C1 segment of cervical spinal cord (tissue), 14 donors: Measurements from ENCODE around the gene SNX30.

Source experiments
- DNase-seq, 14 donors: peaks; one replicate each; lab custom pipeline; 2025; lab: John Stamatoyannopoulos, UW

SNX30 gene

GRCh38 chr9:112751056-112751795, 666 bp downstream of the SNX30 start:
- DNase-seq, result peak in 11 of 14 donors; percentile 37 to 71 (median 62)

DNA sequence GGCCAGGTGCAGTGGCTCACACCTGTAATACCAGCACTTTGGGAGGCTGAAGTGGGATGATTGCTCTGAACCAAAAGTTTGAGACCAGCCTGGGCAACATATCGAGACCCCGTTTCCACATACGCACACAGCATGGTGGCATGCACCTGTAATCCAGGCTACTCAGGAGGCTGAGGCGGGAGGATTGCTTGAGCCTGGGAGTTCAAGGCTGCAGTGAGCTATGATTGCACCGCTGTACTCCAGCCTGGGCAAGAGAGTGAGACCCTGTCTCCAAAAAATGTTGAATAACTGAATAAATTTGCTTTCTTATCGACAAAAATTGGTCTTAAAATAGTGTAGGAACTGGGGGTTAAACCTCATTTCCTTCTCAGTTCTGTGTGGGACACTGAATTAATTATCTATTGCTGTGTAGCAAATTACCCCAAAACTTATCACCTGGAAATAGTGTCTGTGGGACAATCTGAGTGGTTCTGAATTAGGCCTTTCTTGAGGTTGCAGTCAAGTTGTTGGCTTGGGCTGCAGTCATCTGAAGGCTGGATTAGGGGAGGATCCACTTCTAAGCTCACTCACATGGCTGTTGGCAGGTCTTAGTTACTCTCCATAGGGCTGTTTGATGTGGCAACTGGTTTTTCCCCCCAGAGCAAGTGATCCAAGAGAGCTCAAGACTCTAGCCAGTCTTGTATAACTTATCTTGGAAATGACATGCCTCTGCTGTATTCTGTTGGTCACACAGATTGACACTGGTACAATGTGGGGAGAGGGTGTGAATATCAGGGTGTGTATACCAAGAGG, 2.0 kb downstream of the SNX30 start:
- no peak for DNase-seq

DNA sequence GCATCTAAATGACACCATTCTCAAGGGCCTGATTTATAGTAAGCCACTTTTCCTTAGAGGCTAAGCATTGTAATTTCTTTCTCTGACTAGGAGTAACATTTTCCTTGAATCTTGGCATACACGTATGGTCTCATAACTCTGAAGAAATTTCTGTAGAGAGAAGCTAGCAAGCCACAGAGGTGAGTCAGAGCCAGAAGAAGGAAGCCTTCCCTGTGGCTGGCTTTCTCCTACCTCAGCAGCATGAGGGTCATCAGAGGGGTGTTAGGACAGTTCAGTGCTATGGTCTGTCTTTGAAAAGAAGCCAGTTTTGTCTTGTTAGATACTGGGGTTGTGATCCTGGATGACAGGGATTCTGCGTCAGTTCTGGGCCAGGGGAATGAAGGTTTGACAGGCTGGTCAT, 3.2 kb downstream of the SNX30 start:
- no peak for DNase-seq

DNA sequence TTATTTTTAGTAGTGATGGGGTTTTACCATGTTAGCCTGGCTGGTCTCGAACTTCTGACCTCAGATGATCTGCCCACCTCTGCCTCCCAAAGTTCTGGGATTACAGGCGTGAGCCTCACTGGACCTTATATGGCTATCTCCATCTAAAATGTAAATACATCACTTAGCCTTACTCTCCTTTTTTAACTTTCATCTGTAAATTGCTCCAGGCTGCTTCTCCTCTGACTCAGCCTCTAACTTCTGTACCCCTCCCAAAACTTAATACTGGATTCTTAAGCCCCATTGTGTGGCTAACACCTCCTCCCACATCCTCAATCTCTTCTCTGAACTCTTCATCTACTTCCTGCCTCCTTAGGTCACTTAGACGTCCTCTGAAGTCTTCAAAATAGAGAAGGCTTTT, 4.0 kb downstream of the SNX30 start:
- DNase-seq, result no peak

DNA sequence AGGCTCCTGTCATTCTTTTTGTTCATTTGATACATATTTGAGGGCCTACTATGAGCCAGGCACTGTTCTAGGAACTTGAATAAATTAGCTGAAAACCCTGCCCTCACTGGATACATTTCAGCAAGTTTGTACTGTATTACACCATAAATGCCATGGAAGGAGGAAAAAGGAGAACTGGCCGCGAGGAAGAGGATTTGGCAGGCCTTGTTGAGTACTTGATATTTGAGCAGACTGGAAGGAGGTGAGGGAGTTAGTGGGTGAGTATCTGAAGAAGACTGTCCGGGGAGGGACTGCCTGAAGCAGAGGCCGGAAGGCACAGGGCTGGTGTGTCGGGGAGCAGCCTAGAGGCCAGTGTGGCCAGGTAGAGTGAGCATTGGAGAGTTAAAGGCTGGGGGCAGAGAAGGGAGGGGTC, 4.5 kb downstream of the SNX30 start:
- peak in 2 of 14 donors; percentile 14 to 29 for DNase-seq

DNA sequence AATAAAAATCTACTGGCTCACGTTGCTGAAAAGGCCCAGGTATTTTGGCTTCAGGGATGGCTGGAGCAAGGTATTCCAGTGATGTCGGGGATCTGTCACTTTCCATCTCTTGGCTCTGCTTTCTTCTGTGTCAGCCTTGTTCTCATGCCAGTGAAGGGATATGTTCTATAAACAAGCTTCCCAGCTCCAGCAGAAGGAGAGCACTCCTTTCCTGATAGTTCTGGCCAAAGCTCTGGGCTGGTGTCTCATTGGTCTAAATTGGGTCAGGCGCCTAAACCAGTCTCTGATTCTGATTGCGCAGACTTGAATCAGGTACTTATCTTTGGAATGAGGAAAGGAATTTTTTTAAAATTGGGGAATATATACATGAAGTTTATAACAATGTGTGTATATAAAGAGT, 5.1 kb downstream of the SNX30 start:
- peak in 1 of 14 donors; percentile 92 for DNase-seq

GRCh38 chr9:112757282-112757883, 6.8 kb downstream of the SNX30 start:
- DNase-seq, result peak in 1 of 14 donors; percentile 22

DNA sequence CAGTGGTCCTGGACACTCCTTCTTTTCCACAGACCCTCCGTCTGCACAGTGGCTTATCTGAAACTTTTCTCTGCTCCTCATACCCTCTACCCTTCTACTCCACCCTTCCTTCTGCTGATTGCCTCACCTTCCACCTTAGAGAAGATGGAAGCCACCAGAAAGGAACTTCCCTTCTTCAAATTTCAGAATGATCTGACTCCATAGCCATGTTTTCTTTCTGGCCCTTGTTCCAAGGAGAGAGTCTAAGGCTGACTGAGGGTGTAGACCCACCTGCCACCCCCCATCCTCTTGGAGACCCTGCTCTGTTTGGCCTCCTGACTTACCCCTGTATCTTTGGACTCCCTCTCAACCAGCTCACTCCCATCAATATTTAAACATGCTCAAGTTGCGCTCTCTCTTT, 7.4 kb downstream of the SNX30 start:
- no peak for DNase-seq

DNA sequence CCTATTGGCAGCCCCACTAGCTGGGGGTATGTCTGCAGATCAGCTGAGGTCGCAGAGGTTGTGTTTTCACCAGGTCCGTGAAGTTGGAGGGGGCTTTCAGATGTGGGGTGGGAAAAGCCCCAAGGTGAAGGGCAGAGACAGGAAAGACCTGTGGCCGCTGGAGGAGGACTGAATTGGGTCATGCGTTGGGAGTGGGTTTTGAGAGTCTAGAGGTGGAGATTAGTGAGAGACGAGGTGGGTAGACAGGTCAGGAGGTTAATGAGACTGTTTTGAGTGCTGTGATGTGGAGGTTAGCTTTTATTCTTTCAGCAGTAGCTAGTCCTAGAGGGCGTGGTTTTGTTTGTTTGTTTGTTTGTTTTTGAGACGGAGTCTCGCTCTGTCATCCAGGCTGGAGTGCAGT, 10.3 kb downstream of the SNX30 start:
- no peak for DNase-seq

DNA sequence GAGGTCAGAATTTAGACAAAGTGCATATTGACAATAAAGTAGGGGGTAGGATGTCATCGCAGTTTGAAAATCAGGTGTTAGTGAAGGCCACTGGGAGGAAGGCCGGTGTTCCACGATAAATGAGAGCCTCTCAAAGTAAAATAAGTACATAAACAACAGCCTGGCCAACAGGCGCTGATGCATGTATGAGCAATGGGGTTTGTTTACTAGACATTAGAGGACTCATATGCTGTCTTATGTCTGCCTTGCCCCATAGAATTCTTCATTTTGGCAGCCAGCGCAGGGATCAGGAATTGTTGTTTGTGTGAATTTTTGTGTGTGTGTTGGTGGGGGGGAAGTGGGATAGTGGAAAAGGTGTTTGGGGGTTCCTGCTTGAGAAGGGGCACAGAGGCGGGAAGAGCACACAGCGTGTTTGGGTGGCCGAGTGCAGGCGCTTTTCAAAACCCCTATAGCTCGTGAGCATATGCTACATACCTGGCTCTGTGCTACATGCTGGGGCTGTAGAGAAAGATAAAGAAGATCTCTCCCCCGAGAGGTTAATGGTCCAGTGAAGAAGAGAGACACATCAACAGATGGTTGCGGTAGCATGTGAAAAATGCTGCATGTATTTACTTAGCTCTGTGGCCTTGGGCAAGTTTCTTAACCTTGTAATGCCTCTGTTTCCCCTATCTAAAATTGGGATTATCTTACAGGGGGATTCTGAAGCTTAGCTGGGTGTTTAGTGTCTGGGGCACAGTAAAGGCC, 11.5 kb downstream of the SNX30 start:
- DNase-seq, result peak in 1 of 14 donors; percentile 22

- peak in 1 of 14 donors; percentile 22 for DNase-seq
These were observed 12.4 kb downstream of the SNX30 start for GRCh38 chr9:112762726-112763518.

- DNase-seq, result no peak
These were observed 13.8 kb downstream of the SNX30 start for GRCh38 chr9:112764344-112764743.

DNA sequence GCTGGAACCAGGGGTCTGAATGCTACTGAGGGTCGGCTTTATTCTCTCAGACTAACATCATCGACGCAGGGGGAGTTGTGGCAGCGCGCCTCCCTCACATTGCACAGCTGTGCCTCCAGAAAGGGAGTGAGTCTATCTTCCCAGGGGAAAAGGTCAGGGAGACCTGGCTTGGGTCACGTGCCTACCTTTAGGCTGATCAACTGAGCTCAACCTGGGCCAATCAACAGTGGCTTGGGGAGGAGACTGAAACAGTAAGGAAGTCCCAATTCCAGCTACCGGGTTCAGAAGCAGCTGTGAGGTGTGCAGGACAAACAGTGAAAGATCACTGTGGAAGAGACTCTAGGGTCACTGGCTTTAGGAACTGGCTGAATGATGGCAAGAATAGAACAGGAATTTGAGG, 14.3 kb downstream of the SNX30 start:
- DNase-seq, result no peak

GRCh38 chr9:112765281-112765680, 14.7 kb downstream of the SNX30 start:
- peak in 1 of 14 donors; percentile 70 for DNase-seq

DNA sequence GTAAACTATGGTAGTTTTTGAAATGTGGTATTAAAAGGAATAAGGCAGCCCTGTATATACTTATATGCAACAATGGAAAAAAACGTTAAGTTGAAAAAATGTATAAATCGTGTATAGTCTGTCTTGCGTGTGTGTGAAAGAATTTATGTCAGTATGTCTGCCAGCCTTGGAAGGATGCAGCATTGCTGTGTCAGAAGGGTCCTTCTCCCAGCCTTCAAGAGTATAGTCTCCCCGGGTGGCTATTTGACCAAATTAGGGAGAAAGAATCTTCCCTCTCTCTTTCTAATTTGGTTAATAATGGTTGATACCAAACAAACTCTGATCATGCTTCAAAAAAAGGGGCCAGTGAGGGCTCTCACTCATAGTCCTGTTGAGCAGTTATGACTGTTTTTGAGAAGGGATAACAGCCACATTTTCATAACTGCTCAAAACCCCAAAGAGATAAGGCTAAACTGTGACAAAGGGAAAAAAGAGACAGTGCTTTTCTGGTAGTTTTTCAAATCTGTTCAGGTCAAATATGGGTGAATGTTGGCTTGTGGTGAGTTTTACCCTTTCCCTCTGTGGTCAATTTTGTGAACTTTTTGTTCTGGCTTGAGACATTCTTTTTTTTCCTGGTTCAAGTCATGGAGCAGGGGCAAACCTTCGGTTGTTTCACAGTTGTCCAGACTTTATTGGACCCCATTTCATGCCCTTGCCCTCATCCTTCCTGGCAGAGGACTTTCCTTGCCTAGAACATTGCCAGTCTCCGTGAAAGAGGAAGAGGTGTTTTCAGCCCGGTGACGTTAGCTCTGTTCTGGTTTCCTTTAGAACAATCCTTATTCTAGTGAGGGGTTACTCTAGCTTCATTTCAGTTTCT, 21.0 kb downstream of the SNX30 start:
- DNase-seq, result no peak

GRCh38 chr9:112772215-112772509, 21.6 kb downstream of the SNX30 start:
- DNase-seq, result no peak

- DNase-seq, result no peak
These were observed 22.0 kb downstream of the SNX30 start for GRCh38 chr9:112772551-112772950.

DNA sequence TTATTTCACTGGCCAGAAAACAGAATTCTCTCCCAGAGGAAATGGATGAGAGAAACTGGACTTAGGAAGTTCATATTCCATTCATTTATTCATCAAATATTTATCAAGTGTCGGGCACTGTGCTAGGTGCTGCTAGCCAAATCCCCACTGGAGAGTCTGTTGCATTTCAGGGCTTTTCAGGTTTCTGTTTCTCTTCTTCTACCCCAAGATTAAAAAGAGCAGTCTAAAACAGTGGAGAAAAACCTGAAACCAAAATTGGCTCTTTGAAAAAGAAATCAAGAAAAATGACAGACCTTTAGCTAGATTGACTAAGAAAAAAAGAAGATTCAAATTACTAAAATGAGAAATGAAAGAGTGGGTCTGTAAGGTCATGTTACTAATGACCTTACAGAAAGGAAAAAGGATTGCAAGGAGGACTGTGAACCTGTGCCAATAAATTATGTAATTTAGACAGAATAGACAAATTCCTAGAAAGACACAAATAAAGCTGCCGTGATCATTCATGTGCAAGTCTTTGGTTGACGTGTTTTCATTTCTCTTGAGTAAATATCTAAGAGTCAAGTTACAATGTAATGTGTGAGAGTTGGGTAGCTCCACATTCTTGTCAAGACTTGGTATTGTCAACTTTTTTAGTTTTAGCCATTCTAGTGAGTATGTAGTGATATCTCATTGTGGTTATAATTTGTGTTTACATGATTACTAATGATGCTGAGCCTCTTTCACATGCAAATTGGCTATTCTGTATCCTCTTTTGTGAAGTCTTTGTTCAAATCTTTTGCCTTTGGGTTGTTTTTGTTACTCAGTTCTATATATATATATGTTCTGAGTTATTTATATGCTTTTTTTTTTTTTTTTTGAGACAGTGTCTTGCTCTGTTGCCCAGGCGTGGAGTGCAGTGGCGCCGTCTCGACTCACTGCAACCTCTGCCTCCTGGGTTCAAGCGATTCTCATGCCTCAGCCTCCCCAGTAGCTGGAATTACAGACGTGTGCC, 23.7 kb downstream of the SNX30 start:
- peak in 1 of 14 donors; percentile 4 for DNase-seq

DNA sequence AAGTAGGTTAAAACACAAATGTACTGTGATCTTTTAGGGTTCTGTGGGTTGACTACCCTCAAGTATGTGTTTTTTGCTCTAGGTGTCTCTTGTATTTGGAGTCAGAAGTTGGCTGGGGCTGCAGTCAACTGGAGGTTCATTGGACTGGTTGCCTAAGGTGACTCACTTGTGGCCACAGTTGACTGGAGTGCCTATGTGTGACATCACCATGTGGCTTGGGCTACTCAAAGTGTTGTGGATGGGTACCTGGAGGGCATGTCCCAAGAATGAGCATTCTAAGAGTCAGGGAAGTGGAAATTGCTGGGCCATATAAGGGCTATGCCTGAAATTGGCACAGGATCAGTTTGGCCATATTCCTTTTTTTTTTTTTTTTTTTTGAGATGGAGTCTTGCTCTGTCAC, 27.4 kb downstream of the SNX30 start:
- no peak for DNase-seq
